Osteoblast (primary cell): Measurements from ENCODE around the gene PROM1. TPM values are rescaled to one million over a fixed set of nuclear protein-coding genes. Genes with fewer than 3 reads are reported as not detected.

Experiments used
- DNase-seq: peaks from one replicate; pipeline ENCODE4 v3.0.0; 2011; ENCODE audit warnings: low spot score, mixed read lengths; ENCODE audit not compliant: insufficient read length; ENCODE audit errors: missing footprints
- H2AFZ ChIP-seq: 2 replicates; pipeline ENCODE4 v1.6.0; 2011; ENCODE audit warnings: mild to moderate bottlenecking, low read length
- H3K27ac ChIP-seq: 2 replicates; pipeline ENCODE4 v1.5.1; 2011; ENCODE audit warnings: mild to moderate bottlenecking, low read depth, low read length, moderate library complexity
- H3K27me3 ChIP-seq: 2 replicates; pipeline ENCODE4 v1.6.0; 2012; ENCODE audit warnings: mild to moderate bottlenecking, control low read depth, inconsistent platforms, low read length, moderate library complexity; ENCODE audit not compliant: insufficient read depth
- H3K36me3 ChIP-seq: 2 replicates; pipeline ENCODE4 v1.5.1; 2011; ENCODE audit warnings: mild to moderate bottlenecking, low read length, control low read depth, moderate library complexity; ENCODE audit not compliant: insufficient read depth
- H3K4me1 ChIP-seq: 2 replicates; pipeline ENCODE4 v1.5.1; 2011; ENCODE audit warnings: mild to moderate bottlenecking, low read length, control low read depth, moderate library complexity; ENCODE audit not compliant: insufficient read depth
- H3K4me2 ChIP-seq: 2 replicates; pipeline ENCODE4 v1.6.0; 2011; ENCODE audit warnings: mild to moderate bottlenecking, low read length; ENCODE audit not compliant: insufficient read depth
- H3K4me3 ChIP-seq: fragments of 200-600 bp; sonication (generic); 3 replicates; pipeline ENCODE4 v1.5.1; 2012; ENCODE audit warnings: mild to moderate bottlenecking, low read length, inconsistent platforms; ENCODE audit not compliant: insufficient read depth
- H3K79me2 ChIP-seq: 2 replicates; pipeline ENCODE4 v1.6.0; 2012; ENCODE audit warnings: mild to moderate bottlenecking, low read length, control low read depth, inconsistent platforms; ENCODE audit not compliant: insufficient read depth
- H3K9me3 ChIP-seq: 2 replicates; pipeline ENCODE4 v1.5.1; 2011; ENCODE audit warnings: low read depth, low read length, control low read depth
- H4K20me1 ChIP-seq: 2 replicates; pipeline ENCODE4 v1.6.0; 2012; ENCODE audit warnings: mild to moderate bottlenecking, low read length, control low read depth; ENCODE audit not compliant: insufficient read depth
- total RNA-seq: library from RNA; depleted of rRNA; stranded (reverse); fragments of >200 nt; gene quantifications from 2 replicates; pipeline ENCODE4 v1.2.3, GENCODE V29; 2012
- TF ChIP-seq, protein P1 (sequence below): IDR thresholded peaks from 2 replicates; pipeline ENCODE4 v1.5.1; 2011; ENCODE audit warnings: mild to moderate bottlenecking, low read depth, low read length, moderate library complexity; ENCODE audit errors: extremely low read depth

Gene PROM1
- total RNA-seq, 1 donor = not detected

DNA sequence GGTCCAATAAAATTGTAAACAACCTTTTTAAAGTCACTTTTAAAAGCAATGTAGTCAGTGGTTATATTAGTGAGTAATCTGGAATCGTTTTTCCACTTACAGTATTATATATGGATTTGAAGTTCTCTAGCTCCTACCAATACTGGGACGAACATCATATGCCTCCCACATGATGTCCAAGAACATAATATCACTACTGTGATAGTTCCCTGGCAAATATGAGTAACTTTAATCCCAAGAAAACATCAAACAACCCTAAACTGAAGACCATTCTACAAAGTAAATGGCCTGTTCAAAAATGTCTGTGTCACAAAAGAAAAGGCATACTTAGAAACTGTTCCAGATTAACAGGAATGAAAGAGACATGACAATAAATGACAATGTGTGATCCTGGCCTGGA lies 67.3 kb downstream of the PROM1 start:
- TF ChIP-seq, protein P1, sequence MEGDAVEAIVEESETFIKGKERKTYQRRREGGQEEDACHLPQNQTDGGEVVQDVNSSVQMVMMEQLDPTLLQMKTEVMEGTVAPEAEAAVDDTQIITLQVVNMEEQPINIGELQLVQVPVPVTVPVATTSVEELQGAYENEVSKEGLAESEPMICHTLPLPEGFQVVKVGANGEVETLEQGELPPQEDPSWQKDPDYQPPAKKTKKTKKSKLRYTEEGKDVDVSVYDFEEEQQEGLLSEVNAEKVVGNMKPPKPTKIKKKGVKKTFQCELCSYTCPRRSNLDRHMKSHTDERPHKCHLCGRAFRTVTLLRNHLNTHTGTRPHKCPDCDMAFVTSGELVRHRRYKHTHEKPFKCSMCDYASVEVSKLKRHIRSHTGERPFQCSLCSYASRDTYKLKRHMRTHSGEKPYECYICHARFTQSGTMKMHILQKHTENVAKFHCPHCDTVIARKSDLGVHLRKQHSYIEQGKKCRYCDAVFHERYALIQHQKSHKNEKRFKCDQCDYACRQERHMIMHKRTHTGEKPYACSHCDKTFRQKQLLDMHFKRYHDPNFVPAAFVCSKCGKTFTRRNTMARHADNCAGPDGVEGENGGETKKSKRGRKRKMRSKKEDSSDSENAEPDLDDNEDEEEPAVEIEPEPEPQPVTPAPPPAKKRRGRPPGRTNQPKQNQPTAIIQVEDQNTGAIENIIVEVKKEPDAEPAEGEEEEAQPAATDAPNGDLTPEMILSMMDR = no peak
- H4K20me1 ChIP-seq = no peaks in the 10 kb centered on the region
- no peaks in the 10 kb centered on the region for H3K9me3 ChIP-seq

DNA sequence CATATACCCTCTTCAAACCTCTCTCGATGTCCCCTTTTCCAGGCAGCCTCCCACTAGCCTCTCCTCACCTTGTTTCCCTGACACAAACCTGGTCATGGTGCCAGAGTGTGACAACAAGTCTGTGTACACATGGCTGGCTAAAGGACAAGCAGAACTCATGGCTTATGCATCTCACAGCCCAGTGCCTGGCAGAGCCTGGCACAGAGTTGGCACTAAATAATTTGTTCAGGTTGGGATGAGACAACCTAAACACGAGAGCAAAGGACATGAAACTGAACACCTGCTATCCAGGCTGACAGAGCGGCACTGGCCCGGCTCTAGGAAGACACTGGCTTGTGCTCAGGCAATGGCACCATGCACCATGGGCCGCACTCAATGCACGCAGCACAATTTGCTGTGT lies 72.7 kb downstream of the PROM1 start:
- no peak overlapping the region for H3K27ac ChIP-seq
- H4K20me1 ChIP-seq = no peaks in the 10 kb centered on the region
- no peaks in the 10 kb centered on the region for H3K36me3 ChIP-seq
- H2AFZ ChIP-seq = no peak overlapping the region
- no peaks in the 10 kb centered on the region for H3K9me3 ChIP-seq
- H3K79me2 ChIP-seq = no peaks in the 10 kb centered on the region
- no peak overlapping the region for H3K4me2 ChIP-seq
- H3K4me3 ChIP-seq = no peak overlapping the region
- no peaks in the 10 kb centered on the region for H3K4me1 ChIP-seq
- TF ChIP-seq, protein P1 = no peak
- no peak for DNase-seq
- H3K27me3 ChIP-seq = peaks cover 35% of the 10 kb centered on the region

More for the DNA sequence above, 67.3 kb downstream of the PROM1 start:
- H3K79me2 ChIP-seq = no peaks in the 10 kb centered on the region
- H3K4me2 ChIP-seq = no peak overlapping the region
- H3K4me3 ChIP-seq = no peak overlapping the region
- DNase-seq = no peak
- H3K4me1 ChIP-seq = no peaks in the 10 kb centered on the region
- H2AFZ ChIP-seq = no peak overlapping the region
- no peak overlapping the region for H3K27ac ChIP-seq
- no peaks in the 10 kb centered on the region for H3K36me3 ChIP-seq
- H3K27me3 ChIP-seq = peaks cover 29% of the 10 kb centered on the region

DNA sequence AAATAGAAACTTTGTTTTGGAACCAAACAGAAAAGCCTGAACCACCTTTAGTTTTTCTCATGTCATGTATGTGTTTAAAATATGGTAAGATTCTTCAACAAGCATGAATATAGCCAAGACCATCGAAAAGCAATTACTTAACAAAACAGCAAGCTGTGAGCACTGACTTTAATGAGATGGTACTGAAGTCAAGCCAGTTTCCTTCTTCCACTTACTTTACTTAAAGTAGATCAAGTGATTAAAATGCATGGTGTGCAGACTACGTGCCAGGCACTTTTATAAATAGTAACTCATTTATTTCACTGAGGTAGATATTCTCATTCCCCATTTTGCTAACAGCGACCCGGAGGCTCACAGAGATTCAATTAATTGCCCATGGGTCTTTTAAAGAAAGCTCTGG lies 74.7 kb downstream of the PROM1 start:
- Histone ChIP-seq H2AFZ (no peak overlapping the region), H3K4me3 (no peak overlapping the region), H3K27ac (no peak overlapping the region), H3K4me1 (no peaks in the 10 kb centered on the region), H4K20me1 (no peaks in the 10 kb centered on the region), H3K4me2 (no peak overlapping the region), H3K9me3 (no peaks in the 10 kb centered on the region), H3K79me2 (no peaks in the 10 kb centered on the region), H3K27me3 (peaks cover 34% of the 10 kb centered on the region), H3K36me3 (no peaks in the 10 kb centered on the region)
- TF ChIP-seq, protein P1 = no peak
- DNase-seq = no peak

DNA sequence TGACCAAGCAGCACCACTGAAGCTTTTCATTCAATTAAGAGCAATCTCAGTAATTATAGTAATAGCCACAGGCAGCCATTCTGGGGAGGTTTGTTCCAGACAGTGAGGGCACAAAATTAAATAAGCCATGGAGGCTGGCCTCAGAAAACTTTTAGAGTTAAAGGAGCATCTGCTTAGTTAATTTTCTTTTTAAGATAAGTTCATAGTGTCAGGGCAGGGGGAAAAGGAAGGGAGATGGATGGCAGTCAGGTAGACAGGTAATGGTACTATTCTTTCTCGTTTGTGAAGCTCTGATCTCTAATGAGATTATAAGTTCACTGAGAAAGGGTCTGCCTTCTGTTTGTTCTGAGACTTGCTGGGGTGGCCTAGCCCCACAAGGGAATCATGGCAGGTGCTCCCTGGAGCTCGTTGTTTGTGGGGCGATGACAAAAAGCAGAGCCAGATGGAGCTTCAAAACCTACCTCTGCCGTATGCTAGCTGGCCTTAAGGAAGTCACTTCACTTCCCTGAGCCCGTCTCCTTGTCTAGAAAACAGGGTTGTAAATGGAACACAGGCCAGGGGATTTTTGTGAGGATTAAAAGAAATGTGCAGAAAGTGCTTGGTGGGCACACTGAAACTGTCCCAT lies 76.2 kb downstream of the PROM1 start:
- Histone ChIP-seq H3K4me2 (no peak overlapping the region), H3K27ac (no peak overlapping the region), H2AFZ (no peak overlapping the region), H3K79me2 (no peaks in the 10 kb centered on the region), H3K4me3 (no peak overlapping the region), H4K20me1 (no peaks in the 10 kb centered on the region), H3K9me3 (no peaks in the 10 kb centered on the region), H3K4me1 (no peaks in the 10 kb centered on the region), H3K27me3 (peaks cover 44% of the 10 kb centered on the region), H3K36me3 (no peaks in the 10 kb centered on the region)
- TF ChIP-seq, protein P1 = no peak
- no peak for DNase-seq
